SK-N-SH (cell line): Measurements from ENCODE around the gene STIL. TPM values are rescaled to one million over a fixed set of nuclear protein-coding genes. Genes with fewer than 3 reads are reported as not detected.

Experiments used
- CTCF ChIA-PET: fragments of 300-600, 350-600 bp; formaldehyde crosslinking; extraction: SDS; loops from one replicate; lab custom pipeline; 2021; lab: Yijun Ruan, JAX
- POLR2A ChIA-PET: fragments of 350-600 bp; sonication (Branson Sonifier 250); formaldehyde crosslinking; extraction: SDS; loops from one replicate; lab custom pipeline; 2020; ENCODE audit warnings: antibody characterized with exemption, inconsistent platforms; lab: Yijun Ruan, JAX
- DNase-seq: peaks from one replicate; pipeline ENCODE4 v3.0.0; 2012
- H2AFZ ChIP-seq: fragments of 200-600 bp; sonication (generic); 2 replicates; pipeline ENCODE4 v1.8.1; 2016; ENCODE audit warnings: antibody characterized with exemption, mild to moderate bottlenecking, low read depth
- H3F3A ChIP-seq: fragments of 200-600 bp; sonication (generic); replicated peaks from 2 replicates; pipeline ENCODE3; 2016; ENCODE audit warnings: antibody characterized with exemption, mild to moderate bottlenecking; ENCODE audit not compliant: insufficient read depth
- H3K27ac ChIP-seq, 2 experiments: fragments of 200-500 bp in 1 of 2; fragments of 200-600 bp in 1 of 2; sonication (Bioruptor generic) in 1 of 2; sonication (generic), shearing (Covaris generic) in 1 of 2; 2 replicates each; pipeline versions ENCODE4 v1.5.1 to v1.6.1; 2014 to 2016; ENCODE audit warnings: low read depth in 2 of 2, inconsistent platforms in 1 of 2, low read length in 1 of 2, mild to moderate bottlenecking in 1 of 2, mixed read lengths in 1 of 2
- H3K27me3 ChIP-seq: fragments of 200-600 bp; sonication (generic), shearing (Covaris generic); 2 replicates; pipeline ENCODE4 v1.6.1; 2016; ENCODE audit warnings: mixed run types; ENCODE audit not compliant: insufficient read depth
- H3K36me3 ChIP-seq, 2 experiments: fragments of 200-500 bp in 1 of 2; fragments of 200-600 bp in 1 of 2; sonication (Bioruptor generic) in 1 of 2; sonication (generic) in 1 of 2; replicated peaks in 1 of 2; 2 replicates each; pipeline versions ENCODE3 to v1.5.1; 2014 to 2016; ENCODE audit warnings: low read length in 1 of 2, mild to moderate bottlenecking in 1 of 2; ENCODE audit not compliant: insufficient read depth in 2 of 2, control insufficient read depth in 1 of 2
- H3K4me1 ChIP-seq, 2 experiments: fragments of 200-500 bp in 1 of 2; fragments of 200-600 bp in 1 of 2; sonication (Bioruptor generic) in 1 of 2; sonication (generic), shearing (Covaris generic) in 1 of 2; 2 replicates each; pipeline versions ENCODE4 v1.5.1 to v1.6.1; 2014 to 2016; ENCODE audit warnings: low read depth in 1 of 2, low read length in 1 of 2, mixed run types in 1 of 2; ENCODE audit not compliant: insufficient read depth in 2 of 2, control insufficient read depth in 1 of 2
- H3K4me2 ChIP-seq: fragments of 200-600 bp; sonication (generic), shearing (Covaris generic); 2 replicates; pipeline ENCODE4 v1.6.1; 2017; ENCODE audit warnings: mixed run types
- H3K4me3 ChIP-seq, 2 experiments: fragments of 200-500 bp in 1 of 2; fragments of 200-600 bp in 1 of 2; sonication (Bioruptor generic) in 1 of 2; sonication (generic), shearing (Covaris generic) in 1 of 2; 2 replicates each; pipeline versions ENCODE4 v1.5.1 to v1.8.1; 2014 to 2016; ENCODE audit warnings: low read depth in 2 of 2, inconsistent platforms in 1 of 2, low read length in 1 of 2, mild to moderate bottlenecking in 1 of 2, mixed read lengths in 1 of 2, moderate library complexity in 1 of 2
- H3K79me2 ChIP-seq: fragments of 200-600 bp; sonication (generic); 2 replicates; pipeline ENCODE4 v1.8.1; 2017; ENCODE audit warnings: mild to moderate bottlenecking; ENCODE audit not compliant: insufficient read depth
- H3K9ac ChIP-seq: fragments of 200-600 bp; sonication (generic); 2 replicates; pipeline ENCODE4 v1.6.1; 2017; ENCODE audit warnings: mixed run types
- H3K9me2 ChIP-seq: fragments of 200-600 bp; sonication (generic); 2 replicates; pipeline ENCODE4 v1.6.1; 2017; ENCODE audit warnings: mixed run types
- H3K9me3 ChIP-seq: fragments of 200-600 bp; sonication (generic); 2 replicates; pipeline ENCODE4 v1.6.1; 2017; ENCODE audit warnings: mixed run types, mild to moderate bottlenecking, moderate library complexity
- H4K20me1 ChIP-seq: fragments of 200-600 bp; sonication (generic); 2 replicates; pipeline ENCODE4 v1.6.1; 2017; ENCODE audit warnings: mild to moderate bottlenecking, mixed run types; ENCODE audit not compliant: insufficient read depth
- EP300 ChIP-seq, 2 experiments: IDR thresholded peaks; 2 replicates each; pipeline versions ENCODE4 v1.4.0 to v1.6.1; 2012; ENCODE audit warnings: borderline replicate concordance in 1 of 2, low read depth in 1 of 2, low read length in 1 of 2
- EZH2phosphoT487 ChIP-seq: fragments of 200-600 bp; sonication (generic); IDR thresholded peaks from 2 replicates; pipeline ENCODE4 v1.6.1; 2017; ENCODE audit warnings: low read depth, mixed run types, mild to moderate bottlenecking, antibody characterized with exemption, moderate library complexity, borderline replicate concordance
- FOXJ3 ChIP-seq: sonication (generic); formaldehyde crosslinking; IDR thresholded peaks from 2 replicates; pipeline ENCODE4 v1.5.1; 2020; ENCODE audit warnings: mild to moderate bottlenecking, missing genetic modification reagents
- FOXM1 ChIP-seq: IDR thresholded peaks from 2 replicates; pipeline ENCODE4 v1.4.0; 2012; ENCODE audit warnings: low read depth, mild to moderate bottlenecking
- GABPA ChIP-seq: IDR thresholded peaks from 2 replicates; pipeline ENCODE4 v1.4.0; 2012; ENCODE audit warnings: low read depth, mild to moderate bottlenecking
- GATA2 ChIP-seq: sonication (generic); formaldehyde crosslinking; IDR thresholded peaks from 2 replicates; pipeline ENCODE4 v1.5.0; 2020; ENCODE audit warnings: mild to moderate bottlenecking, missing genetic modification reagents
- JUND ChIP-seq: IDR thresholded peaks from 2 replicates; pipeline ENCODE4 v1.4.0; 2012
- MXI1 ChIP-seq: IDR thresholded peaks from 2 replicates; pipeline ENCODE4 v1.6.1; 2012; ENCODE audit warnings: mild to moderate bottlenecking, low read depth, low read length, improper control_type of control experiment
- NFIC ChIP-seq: IDR thresholded peaks from 2 replicates; pipeline ENCODE4 v1.4.0; 2012; ENCODE audit warnings: borderline replicate concordance
- NRF1 ChIP-seq: IDR thresholded peaks from 2 replicates; pipeline ENCODE4 v1.6.1; 2012; ENCODE audit warnings: low read depth, mild to moderate bottlenecking, low read length
- POLR2AphosphoS5 ChIP-seq: IDR thresholded peaks from 2 replicates; pipeline ENCODE4 v1.6.1; 2012; ENCODE audit warnings: low read depth, low read length
- RFX5 ChIP-seq: IDR thresholded peaks from 2 replicates; pipeline ENCODE4 v1.6.1; 2012; ENCODE audit warnings: mild to moderate bottlenecking, improper control_type of control experiment, low read length
- RXRA ChIP-seq: IDR thresholded peaks from 2 replicates; pipeline ENCODE4 v1.4.0; 2012; ENCODE audit warnings: low read depth, mild to moderate bottlenecking, borderline replicate concordance
- SIN3A ChIP-seq: IDR thresholded peaks from 2 replicates; pipeline ENCODE4 v1.6.1; 2012; ENCODE audit warnings: low read depth, mild to moderate bottlenecking, low read length, moderate library complexity, borderline replicate concordance
- TAF1 ChIP-seq: IDR thresholded peaks from 2 replicates; pipeline ENCODE4 v1.6.1; 2012; ENCODE audit warnings: low read depth, mild to moderate bottlenecking, low read length, moderate library complexity, borderline replicate concordance
- TCF12 ChIP-seq: IDR thresholded peaks from 2 replicates; pipeline ENCODE4 v1.4.0; 2012
- TEAD4 ChIP-seq: IDR thresholded peaks from 2 replicates; pipeline ENCODE4 v1.4.0; 2012; ENCODE audit warnings: mild to moderate bottlenecking, borderline replicate concordance; ENCODE audit not compliant: insufficient read depth
- WGBS: methylation state at CpG from one replicate; pipeline ENCODE4 v1.1.6; 2017; ENCODE audit warnings: low lambda C conversion rate; 5-methylcytosine and 5-hydroxymethylcytosine counted together
- polyA plus RNA-seq, 3 experiments: library from polyadenylated mRNA; depleted of rRNA; stranded (reverse); fragments of >200 nt; gene quantifications; 2 replicates each; pipeline ENCODE4 v1.2.3, GENCODE V29; 2012
- TF ChIP-seq, protein P1 (sequence below): IDR thresholded peaks from 2 replicates; pipeline ENCODE4 v1.4.0; 2012; ENCODE audit warnings: low read depth
- TF ChIP-seq, protein P2 (sequence below): IDR thresholded peaks from 2 replicates; pipeline ENCODE4 v1.6.1; 2012; ENCODE audit warnings: mild to moderate bottlenecking, low read depth, low read length, moderate library complexity
- TF ChIP-seq, protein P3 (sequence below): fragments of 200-600 bp; sonication (generic); IDR thresholded peaks from 2 replicates; pipeline ENCODE4 v1.6.1; 2017; ENCODE audit warnings: antibody characterized with exemption, mild to moderate bottlenecking, moderate library complexity
- TF ChIP-seq, protein P4 (sequence below): IDR thresholded peaks from 2 replicates; pipeline ENCODE4 v1.4.0; 2012; ENCODE audit warnings: low read depth, borderline replicate concordance

The STIL gene
- polyA plus RNA-seq, 1 of the 3 experiments (the other 2 are of a cell fraction) = 4.9 TPM

DNA sequence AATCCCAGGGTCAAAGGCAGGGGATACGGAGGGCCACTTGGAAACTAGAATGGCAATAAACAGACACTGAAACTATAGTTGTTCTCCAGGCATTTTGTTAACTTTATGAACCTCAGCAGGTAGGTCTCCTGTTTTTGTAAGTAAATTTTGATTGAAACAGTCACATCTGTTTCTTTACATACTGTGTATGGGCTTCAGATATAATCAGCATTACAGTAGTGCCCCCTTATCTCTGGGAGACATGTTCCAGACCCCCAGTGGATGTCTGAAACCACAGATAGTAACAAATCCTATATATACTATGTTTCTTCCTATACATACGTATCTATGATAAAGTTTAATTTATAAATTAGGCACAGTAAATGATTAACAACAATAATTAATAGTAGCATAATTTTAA, 11.5 kb downstream of the STIL start:
- WGBS = 96% methylated on average over 2 of the region's 2 CpGs

DNA sequence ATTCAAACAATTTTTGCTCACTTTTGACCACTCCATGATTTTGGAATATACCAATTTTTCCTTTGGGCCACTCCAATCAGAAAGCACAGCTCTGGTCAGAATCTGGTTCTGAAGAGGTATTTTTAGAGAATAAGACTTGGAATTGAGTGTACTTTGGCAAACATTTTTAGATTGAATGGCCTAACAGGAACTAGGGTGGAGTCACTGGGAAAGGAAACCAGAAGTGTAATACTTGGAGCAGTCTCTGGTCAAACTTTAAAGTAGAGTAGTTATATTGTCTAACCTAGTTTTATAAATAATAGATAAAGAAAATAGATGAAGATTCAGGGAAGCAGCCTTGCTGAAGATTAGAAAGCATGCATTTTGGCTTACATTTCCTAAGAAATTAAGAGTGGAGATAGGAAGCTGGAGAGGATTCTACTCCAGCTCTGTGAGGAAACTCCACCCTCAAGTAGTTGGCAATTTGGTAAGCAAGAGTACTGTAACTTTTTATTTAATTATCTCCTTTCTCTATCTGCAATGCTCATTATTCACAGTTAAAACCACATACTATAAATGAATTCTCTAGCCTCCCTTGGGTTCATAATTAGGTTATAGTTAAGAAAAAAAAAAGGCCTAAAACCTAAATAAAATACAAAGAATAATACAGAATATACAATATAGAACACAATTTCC, 15.8 kb downstream of the STIL start:
- POLR2A ChIA-PET = no interaction called here
- Histone ChIP-seq H3K9ac (no peak overlapping the region), H3K4me1 (no peaks in the 10 kb centered on the region; a peak in 1 of 4 replicates), H3K27me3 (no peaks in the 10 kb centered on the region), H3K36me3 (peaks cover 28 to 49% of the 10 kb centered on the region in 2 experiments), H3K4me2 (no peak overlapping the region), H3K9me3 (no peaks in the 10 kb centered on the region), H3F3A (peaks cover 16% of the 10 kb centered on the region), H3K27ac (no peak overlapping the region), H3K9me2 (no peaks in the 10 kb centered on the region), H3K4me3 (no peak overlapping the region), H4K20me1 (no peaks in the 10 kb centered on the region), H3K79me2 (no peaks in the 10 kb centered on the region), H2AFZ (no peak overlapping the region)
- CTCF ChIA-PET = no interaction called here
- DNase-seq = no peak
- TF ChIP-seq FOXJ3 (CRISPR knock-in tag) (no peak), RFX5 (no peak), RXRA (no peak), NRF1 (no peak), TAF1 (no peak), POLR2AphosphoS5 (no peak), EZH2phosphoT487 (no peak), EP300 (IDR thresholded peaks at IDR 0.05; ENCODE audit: borderline replicate concordance in 1 of 2, low read depth in 1 of 2, low read length in 1 of 2) (no peak), TEAD4 (no peak), NFIC (no peak), FOXM1 (no peak), TCF12 (no peak), MXI1 (no peak)
- TF ChIP-seq, protein P1, sequence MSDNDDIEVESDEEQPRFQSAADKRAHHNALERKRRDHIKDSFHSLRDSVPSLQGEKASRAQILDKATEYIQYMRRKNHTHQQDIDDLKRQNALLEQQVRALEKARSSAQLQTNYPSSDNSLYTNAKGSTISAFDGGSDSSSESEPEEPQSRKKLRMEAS = no peak
- TF ChIP-seq, protein P2, sequence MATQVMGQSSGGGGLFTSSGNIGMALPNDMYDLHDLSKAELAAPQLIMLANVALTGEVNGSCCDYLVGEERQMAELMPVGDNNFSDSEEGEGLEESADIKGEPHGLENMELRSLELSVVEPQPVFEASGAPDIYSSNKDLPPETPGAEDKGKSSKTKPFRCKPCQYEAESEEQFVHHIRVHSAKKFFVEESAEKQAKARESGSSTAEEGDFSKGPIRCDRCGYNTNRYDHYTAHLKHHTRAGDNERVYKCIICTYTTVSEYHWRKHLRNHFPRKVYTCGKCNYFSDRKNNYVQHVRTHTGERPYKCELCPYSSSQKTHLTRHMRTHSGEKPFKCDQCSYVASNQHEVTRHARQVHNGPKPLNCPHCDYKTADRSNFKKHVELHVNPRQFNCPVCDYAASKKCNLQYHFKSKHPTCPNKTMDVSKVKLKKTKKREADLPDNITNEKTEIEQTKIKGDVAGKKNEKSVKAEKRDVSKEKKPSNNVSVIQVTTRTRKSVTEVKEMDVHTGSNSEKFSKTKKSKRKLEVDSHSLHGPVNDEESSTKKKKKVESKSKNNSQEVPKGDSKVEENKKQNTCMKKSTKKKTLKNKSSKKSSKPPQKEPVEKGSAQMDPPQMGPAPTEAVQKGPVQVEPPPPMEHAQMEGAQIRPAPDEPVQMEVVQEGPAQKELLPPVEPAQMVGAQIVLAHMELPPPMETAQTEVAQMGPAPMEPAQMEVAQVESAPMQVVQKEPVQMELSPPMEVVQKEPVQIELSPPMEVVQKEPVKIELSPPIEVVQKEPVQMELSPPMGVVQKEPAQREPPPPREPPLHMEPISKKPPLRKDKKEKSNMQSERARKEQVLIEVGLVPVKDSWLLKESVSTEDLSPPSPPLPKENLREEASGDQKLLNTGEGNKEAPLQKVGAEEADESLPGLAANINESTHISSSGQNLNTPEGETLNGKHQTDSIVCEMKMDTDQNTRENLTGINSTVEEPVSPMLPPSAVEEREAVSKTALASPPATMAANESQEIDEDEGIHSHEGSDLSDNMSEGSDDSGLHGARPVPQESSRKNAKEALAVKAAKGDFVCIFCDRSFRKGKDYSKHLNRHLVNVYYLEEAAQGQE = no peak
- TF ChIP-seq, protein P3, sequence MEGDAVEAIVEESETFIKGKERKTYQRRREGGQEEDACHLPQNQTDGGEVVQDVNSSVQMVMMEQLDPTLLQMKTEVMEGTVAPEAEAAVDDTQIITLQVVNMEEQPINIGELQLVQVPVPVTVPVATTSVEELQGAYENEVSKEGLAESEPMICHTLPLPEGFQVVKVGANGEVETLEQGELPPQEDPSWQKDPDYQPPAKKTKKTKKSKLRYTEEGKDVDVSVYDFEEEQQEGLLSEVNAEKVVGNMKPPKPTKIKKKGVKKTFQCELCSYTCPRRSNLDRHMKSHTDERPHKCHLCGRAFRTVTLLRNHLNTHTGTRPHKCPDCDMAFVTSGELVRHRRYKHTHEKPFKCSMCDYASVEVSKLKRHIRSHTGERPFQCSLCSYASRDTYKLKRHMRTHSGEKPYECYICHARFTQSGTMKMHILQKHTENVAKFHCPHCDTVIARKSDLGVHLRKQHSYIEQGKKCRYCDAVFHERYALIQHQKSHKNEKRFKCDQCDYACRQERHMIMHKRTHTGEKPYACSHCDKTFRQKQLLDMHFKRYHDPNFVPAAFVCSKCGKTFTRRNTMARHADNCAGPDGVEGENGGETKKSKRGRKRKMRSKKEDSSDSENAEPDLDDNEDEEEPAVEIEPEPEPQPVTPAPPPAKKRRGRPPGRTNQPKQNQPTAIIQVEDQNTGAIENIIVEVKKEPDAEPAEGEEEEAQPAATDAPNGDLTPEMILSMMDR = no peak

More for the DNA sequence above, 11.5 kb downstream of the STIL start:
- H3K27ac ChIP-seq = no peak overlapping the region
- H3K9me2 ChIP-seq = no peaks in the 10 kb centered on the region
- H4K20me1 ChIP-seq = no peaks in the 10 kb centered on the region
- no peaks in the 10 kb centered on the region; a peak in 1 of 4 replicates for H3K4me1 ChIP-seq
- no peaks in the 10 kb centered on the region for H3K27me3 ChIP-seq
- H3K4me2 ChIP-seq = no peak overlapping the region
- TF ChIP-seq EP300 (IDR thresholded peaks at IDR 0.05; ENCODE audit: borderline replicate concordance in 1 of 2, low read depth in 1 of 2, low read length in 1 of 2) = peak in 1 of 2 experiments; percentile 43; a peak in 1 of 4 replicates
- no peak for TF ChIP-seq GABPA
- TF ChIP-seq GATA2 (CRISPR knock-in tag) = peak; percentile 75
- TF ChIP-seq, protein P4, sequence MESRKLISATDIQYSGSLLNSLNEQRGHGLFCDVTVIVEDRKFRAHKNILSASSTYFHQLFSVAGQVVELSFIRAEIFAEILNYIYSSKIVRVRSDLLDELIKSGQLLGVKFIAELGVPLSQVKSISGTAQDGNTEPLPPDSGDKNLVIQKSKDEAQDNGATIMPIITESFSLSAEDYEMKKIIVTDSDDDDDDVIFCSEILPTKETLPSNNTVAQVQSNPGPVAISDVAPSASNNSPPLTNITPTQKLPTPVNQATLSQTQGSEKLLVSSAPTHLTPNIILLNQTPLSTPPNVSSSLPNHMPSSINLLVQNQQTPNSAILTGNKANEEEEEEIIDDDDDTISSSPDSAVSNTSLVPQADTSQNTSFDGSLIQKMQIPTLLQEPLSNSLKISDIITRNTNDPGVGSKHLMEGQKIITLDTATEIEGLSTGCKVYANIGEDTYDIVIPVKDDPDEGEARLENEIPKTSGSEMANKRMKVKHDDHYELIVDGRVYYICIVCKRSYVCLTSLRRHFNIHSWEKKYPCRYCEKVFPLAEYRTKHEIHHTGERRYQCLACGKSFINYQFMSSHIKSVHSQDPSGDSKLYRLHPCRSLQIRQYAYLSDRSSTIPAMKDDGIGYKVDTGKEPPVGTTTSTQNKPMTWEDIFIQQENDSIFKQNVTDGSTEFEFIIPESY = no peak
- no peak for TF ChIP-seq JUND
- TF ChIP-seq SIN3A = no peak
- peaks cover 28 to 52% of the 10 kb centered on the region in 2 experiments for H3K36me3 ChIP-seq
- H3F3A ChIP-seq = peaks cover 6% of the 10 kb centered on the region
- POLR2A ChIA-PET = no interaction called here
- H2AFZ ChIP-seq = no peak overlapping the region; the same call in 1 of the 2 replicates
- DNase-seq = peak; percentile 24
- H3K9me3 ChIP-seq = no peaks in the 10 kb centered on the region
- H3K79me2 ChIP-seq = peaks cover 25% of the 10 kb centered on the region
- CTCF ChIA-PET = no interaction called here
- H3K9ac ChIP-seq = no peak overlapping the region
- H3K4me3 ChIP-seq = no peak overlapping the region
